ENCODE data around the gene KRCC1. TPM values are rescaled to one million over a fixed set of nuclear protein-coding genes. Genes with fewer than 3 reads are reported as not detected.
"Not testable (repeated sequence)": the region's sequence is repeated elsewhere in the genome, so short reads cannot be mapped to it uniquely, and the experiment has no call there.

KRCC1 gene
- total RNA-seq, 1 donor from 2014 or later: 23.8 TPM

DNA sequence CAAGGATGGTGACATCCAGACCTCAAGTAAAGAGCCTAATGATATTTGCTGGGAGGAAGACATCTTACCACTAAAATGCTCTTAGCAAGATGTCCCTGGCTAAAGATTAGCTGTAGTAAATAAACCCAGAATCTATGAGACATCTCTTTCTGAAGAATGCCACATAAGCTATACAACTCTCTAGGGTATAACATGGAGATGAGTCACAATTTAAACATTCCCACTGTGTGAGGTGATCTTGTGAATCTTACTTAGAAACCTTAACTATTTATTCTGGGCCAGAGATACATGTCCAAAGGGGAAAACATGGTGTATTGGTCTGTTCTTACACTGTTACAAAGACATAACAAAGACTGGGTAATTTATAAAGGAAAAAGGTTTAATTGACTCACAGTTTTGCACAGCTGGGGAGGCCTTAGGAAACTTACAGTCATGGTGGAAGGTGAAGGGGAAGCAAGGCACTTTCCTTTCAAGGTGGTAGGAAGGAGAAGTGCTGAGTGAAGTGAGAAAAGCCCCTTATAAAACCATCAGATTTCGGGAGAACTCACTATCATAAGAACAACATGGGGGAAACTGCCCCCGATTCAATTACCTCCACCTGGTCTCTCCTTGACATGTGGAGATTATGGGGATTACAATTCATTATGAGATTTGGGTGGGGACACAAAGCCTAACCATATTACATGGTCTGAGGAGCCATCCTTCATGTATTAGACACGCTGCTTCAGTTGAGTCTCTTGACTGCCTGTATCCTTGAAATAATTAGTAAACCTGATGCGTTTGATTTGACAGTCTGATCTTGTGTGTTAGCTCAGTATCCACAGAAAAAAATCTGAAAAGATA lies 17.1 kb downstream of the KRCC1 start:
- no peak for DNase-seq (ENCODE audit: low spot score)

DNA sequence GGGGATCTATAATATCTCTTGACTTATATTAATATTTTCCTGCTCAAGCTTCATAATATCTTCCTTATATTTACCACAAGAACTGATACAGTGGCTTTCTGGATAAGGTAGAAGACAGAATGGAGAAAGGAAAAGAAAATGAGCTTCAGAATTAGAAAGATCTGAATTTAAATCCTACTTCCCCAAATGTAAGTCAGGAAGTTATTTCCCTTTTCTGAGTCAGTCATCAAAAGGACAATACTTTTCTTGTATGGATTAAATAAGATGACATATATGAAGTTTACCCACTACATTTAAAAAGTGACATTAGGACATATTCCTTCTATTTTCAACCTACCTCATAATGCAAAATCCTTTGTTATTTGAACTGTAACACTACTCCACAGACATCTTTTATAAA lies 19.0 kb downstream of the KRCC1 start:
- DNase-seq (ENCODE audit: low spot score): no peak

DNA sequence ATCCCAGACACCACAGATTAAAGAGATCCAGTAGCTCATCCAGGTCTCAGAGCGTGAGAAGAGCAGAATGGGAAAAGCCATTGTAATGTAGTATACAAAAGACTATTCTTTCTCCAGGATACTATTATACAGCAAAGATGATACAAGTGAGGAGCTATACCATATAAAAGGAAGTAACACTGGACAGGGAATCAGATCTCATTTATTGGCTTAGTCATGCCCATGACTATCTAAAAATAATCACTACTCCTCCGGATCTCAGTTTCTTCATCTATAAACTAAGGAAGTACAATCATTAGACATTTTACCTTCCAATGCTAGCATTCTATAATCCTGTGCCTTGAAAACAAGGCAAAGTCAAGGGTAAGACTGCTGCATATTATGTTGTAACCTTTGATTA lies 19.4 kb downstream of the KRCC1 start:
- no peak for DNase-seq (ENCODE audit: low spot score)

DNA sequence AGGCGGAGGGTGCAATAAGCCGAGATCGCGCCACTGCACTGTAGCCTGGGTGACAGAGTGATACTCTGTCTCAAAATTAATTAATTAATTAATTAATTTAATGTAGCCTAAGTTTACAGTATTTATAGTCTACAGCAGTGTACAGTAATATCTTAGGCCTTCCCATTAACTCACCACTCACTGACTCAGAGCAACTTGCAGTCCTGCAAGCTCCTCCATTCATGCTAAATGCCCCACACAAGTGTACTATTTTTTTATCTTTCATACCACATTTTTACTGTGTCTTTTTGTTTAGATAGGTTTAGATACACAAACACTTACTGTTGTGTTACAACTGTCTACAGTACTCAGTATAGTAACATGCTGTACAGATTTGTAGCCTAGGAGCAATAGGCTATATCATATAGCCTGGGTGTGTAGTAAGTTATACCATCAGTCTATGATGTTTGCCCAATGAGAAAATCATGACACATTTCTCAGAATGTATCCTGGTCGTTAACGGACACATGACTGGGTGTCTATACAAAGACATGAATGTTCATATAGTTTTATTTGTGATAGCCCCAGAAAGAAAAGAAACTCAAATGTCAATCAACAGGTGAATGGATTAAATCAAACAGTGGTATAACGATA lies 23.4 kb downstream of the KRCC1 start:
- DNase-seq (ENCODE audit: low spot score): no peak

DNA sequence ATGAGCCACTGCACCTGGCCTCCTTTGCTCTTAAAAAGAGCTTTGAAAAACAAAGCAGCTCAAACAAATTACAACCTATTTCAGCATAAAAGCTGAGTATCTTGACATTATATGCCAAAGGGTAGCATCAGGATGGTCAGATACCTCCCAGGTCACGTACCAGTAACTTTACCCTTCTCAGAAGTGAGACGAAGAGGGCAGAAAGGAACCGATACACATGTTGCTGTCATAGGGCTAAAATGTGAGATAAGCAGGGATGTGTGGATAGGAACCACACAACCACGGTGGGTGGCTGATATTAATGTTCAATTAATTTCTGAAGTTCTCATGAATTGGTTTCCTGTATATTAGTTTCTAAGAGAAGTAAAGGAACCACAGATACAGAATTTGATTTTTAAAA lies 26.7 kb downstream of the KRCC1 start:
- DNase-seq (ENCODE audit: low spot score): no peak

DNA sequence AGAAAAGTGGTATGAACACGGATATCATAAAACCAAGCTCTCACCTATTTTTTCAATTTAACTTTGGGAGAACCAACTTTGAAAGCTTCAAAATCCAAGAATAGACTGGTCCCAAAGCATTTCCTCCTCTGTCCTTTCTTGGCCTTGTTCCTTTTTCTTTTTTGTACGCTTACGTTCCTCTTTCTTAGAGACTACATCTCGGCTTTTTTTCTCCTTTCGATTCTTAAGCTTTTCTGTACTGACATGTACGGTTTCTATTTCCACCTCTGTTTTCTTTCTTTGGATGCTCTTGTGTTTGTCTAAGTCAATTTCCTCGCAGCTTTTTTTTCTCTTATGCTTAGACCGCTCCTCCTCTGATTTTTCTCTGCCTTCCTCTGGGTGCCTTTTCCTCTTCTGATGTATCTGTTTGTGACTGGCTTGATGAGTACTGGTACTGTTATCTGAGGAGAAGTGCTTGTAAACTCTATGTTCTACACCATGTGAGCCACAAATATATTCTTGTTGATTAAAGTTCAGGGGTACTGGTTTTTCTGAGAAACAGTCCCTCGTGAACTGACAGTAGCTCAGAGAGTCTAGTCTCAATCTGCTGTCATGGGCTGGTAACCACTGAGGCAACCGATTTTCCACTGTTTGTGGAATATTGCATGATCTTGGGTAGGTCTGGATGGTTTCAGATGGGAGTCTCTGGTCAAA lies 27.7 kb downstream of the KRCC1 start:
- DNase-seq (ENCODE audit: low spot score): no peak

DNA sequence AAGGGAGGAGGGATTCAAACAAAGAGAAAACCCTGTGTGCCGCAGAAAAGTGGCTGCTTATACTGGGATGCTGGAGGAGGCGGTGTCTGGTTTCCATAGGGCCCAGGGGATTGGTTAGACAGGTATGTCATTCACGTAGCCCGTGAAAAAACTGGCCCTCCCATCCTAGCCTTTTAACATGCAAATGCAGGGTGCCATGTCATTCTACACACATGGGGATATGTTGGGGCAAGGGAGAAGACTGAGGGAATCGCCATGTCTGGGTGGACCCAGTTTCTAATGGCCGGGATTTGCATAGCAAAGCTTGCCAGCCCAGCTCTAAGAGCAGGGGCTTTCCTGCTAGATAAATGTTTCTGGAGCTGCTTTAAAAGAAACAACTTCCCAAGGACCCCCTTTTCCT lies 31.1 kb downstream of the KRCC1 start:
- DNase-seq (ENCODE audit: low spot score): no peak

DNA sequence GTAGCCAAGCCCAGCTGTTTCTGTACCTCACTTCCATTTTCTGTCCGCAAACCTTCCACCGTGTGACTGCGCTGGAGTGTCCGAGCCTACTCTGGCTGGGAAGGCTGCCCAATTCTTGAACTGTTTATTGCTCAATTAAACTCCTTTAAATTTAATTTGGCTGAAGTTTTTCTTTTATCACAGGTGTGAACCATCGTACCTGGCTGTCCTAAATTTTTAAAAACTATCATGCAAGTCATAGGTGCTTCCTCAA lies 33.0 kb downstream of the KRCC1 start:
- DNase-seq (ENCODE audit: low spot score): no peak

DNA sequence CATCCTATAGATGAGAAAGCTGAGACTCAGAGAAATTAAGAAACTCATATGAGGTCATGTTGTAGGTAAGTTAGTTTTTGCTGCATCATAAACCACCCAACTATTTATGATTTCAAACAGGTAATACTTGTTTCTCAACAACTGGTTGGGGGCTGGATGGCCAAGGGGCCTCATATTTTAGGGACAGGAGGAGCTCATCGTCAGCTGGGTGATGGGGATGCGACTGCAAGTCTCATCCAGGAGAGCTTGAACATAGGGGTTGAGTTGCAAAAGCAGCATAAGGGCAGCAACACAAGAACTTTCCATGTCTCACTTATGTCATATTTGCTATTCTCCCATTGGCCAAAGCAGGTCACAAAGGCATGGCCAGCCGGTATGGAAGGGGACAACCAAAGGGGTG lies 35.6 kb downstream of the KRCC1 start:
- DNase-seq (ENCODE audit: low spot score): no peak

DNA sequence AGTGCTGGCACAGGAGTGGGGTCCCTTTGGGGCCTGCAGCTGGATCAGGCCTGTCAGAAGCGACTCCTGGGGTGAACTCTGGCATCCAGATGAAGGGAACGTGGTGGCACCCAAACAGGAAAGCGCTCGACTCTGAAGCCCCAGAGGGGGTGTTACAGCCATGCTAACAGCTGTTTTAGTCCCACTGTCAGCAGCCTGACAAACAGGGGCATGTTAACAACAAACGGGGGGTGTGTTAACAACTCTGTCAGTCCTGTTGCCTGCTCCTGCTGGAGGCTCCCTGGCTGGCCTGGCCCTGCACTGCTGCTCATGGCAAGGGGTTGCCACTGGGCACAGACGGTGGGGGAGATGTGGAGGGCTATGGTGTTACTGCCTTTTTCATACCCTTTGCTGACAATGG lies 36.7 kb downstream of the KRCC1 start:
- no peak for DNase-seq (ENCODE audit: low spot score)

DNA sequence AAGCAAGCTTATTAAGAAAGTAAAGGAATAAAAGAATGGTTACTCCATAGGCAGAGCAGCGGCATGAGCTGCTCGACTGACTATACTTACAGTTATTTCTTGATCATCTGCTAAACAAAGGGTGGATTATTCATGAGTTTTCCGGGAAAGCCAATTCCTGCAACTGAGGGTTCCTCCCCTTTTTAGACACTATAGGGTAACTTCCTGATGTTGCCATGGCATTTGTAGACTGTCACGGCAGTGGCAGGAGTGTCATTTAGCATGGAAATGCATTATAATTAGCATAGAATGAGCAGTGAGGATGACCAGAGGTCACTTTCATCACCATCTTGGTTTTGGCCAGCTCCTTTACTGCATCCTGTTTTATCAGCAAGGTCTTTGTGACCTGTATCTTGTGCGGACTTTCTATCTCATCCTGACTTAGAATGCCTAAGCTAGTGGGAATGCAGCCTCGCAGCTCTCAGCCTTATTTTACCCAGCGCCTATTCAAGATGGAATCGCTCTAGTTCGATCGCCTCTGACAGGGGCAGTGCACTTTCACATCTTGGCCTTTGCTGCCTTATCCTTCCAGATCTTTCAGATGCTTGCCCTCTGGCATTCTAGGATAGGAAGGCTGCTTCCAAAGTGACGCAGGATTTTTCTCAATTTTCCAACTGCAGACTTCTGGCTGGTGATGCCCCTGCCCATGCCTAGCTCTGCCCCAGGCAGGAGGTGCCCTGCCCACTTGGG lies 37.3 kb downstream of the KRCC1 start:
- DNase-seq (ENCODE audit: low spot score): not testable (repeated sequence)

DNA sequence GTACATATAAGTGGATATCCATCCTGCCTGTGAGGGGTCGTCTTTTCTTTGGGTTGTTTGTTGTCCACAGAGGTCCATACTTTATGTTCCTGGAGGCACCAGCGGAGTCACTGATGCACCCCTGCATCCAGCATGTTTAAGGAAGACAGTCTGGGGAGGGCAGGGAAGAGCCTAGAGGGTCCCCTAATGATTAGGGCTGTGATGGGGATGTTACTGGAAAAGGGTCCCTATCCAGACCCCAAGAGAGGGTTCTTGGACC lies 37.9 kb downstream of the KRCC1 start:
- not testable (repeated sequence) for DNase-seq (ENCODE audit: low spot score)

DNA sequence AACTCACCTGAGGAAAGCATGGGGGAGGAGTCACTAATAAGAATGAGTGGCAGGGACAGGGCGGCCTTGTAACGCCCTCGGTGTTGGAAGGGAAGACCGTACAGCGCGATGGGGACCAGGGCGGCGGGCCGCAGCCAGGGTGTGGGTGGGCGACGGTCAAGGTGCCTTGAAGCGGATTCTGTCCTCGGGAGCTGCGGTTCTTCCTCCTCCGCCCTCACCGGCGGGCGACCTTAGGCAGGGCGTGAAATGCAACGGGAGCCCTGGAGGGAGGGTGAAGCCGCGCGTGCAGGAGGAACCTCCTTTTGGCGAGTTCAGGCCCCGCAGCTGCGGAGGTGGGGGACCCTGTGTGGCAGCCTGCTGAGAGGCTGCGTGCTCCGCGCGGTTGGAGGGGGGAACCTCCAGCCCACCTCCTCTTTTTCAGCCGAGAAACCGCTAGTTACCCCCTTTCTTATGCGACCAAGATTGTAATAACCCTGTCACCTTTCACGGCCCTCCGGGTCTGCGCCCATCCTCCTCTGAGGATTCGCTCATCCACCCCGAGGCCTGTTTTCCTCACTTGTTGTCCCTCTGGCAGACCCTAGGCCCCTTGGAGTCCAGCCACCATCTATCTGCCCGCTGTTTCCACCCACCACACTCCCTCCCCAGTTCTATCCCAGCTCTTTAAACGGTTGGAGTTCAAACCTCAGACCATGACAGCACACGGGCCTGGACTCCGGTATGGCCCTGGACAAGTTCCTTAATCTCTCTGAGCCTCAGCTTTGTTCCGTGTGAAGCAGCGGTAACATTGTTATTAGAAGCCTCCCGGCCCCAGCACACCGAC lies 38.4 kb downstream of the KRCC1 start:
- peak; percentile 23 for DNase-seq (ENCODE audit: low spot score)

DNA sequence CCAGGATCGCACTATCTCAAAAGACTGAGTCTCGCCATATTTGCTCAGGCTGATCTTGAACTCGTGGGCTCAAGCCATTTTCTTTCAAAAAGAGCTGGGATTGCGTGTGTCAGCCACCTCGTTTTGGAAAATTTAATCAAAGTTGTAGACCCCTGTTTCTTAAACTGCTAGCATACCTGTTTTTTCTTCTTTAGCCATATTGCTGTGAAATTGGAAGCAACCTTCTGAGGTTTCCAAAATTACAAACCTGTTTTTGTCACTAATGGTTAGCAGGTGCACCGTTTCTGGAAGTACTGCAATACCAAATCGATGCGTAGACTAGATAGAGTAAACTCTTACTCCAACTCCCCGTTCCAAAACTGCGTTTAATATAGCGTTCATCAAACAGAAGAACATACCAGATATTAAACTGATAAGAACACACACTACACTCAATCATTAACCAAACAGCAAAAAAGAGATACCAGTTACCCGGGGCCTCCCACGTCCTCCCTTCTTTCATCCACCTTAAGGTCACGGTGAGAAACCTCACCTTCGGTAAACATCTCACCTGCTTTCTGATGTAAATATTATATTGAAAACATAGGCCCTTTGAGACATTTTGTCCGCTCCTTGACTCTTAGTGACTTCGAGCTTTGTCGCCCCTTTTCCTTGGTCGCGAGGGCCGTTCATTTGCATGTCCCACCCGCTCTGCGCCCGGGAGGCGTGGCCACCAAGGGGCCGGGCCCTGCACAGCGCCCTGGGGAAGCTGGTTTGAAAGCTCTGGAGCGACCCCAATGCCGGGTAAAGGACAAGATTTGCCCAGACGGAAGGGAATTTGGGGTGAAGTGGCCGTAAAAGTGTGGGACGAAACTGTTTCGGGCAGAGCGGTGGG lies 39.3 kb downstream of the KRCC1 start, which contains the start of gene RNU2-63P:
RNU2-63P (minus strand) TSS at position 462 of the 874 bp plus-strand sequence.
- peak; percentile 62 for DNase-seq (ENCODE audit: low spot score)

DNA sequence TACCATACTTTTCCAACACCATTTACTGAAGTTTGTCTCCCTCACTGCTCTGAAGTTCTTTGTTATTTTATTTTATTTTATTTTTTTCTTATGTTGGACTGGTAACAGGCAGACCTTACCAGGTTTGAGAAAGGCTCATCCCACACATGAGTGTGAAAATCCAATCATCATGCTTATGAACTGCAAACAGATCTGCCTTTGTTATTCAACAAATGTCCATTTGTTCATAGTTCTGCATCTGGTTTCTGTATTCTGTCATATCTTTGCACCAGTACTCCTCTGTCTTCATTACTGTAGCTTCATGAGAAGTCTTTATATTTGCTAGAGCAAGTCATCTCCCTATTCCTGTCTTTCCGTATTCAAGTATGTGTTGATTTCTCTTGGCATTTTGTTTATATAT lies 44.6 kb downstream of the KRCC1 start:
- no peak for DNase-seq (ENCODE audit: low spot score)

DNA sequence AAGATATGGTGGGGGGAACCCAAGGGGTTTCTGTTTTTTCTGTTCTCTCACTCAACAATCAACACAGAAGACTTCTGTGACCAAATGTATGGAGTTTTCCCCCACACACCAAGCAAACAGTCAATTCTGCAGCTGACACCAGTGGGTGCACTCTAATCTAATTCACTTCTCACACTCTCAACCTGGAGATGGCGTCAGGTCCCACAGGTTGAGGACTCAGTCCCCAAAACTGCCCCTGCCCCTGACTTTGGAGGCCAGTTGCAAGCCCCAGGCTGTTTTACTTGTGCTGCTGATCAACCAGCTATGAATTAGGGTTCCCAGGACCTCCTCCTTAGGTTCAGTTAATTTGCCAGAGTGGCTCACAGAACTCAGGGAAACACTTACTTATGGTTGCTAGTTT lies 45.4 kb downstream of the KRCC1 start:
- no peak for DNase-seq (ENCODE audit: low spot score)

DNA sequence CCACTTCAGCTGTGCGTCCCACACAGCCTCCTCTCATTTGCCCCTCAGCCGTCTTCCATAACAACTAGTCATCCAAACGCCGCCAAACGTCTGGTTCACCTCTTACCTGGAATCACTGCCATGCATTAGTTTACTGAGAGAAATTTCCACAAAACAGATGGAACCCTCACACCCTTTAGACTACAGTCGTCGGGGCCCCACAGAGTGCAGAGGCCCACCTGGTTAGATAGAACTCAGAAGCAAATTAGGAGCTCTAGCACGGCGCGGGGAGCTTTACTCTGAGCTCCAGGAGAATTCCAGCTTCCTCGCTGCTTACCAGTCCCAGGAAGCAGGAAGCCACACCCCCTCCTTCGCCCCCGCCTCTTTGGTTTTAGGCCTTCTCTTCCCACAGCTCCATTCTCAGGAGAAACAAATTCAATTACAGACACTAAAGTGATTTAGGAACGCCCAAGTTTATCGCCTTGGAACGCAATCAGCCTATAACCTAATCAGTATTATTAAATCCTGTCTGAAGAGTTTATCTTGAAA lies 48.6 kb downstream of the KRCC1 start:
- no peak for DNase-seq (ENCODE audit: low spot score)

DNA sequence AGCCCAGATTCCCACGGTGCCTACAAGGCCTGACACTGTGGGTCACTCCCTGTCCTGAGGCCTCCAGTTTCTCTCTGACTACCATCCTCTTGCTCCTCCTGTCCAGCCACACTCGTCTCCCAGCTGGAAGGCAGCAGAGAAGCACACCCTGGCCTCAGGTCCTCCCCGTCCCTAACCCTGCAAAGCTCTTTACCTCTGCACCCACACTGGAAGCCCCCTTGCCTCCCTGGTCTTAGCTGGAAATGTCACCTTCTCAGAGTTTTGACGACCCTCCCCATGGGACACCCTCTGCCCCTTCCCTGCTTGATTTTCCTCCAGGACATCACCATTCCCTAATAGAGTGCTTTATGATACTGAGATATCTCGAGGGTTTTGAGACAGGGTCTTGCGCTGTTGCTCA lies 49.8 kb downstream of the KRCC1 start:
- DNase-seq (ENCODE audit: low spot score): no peak

DNA sequence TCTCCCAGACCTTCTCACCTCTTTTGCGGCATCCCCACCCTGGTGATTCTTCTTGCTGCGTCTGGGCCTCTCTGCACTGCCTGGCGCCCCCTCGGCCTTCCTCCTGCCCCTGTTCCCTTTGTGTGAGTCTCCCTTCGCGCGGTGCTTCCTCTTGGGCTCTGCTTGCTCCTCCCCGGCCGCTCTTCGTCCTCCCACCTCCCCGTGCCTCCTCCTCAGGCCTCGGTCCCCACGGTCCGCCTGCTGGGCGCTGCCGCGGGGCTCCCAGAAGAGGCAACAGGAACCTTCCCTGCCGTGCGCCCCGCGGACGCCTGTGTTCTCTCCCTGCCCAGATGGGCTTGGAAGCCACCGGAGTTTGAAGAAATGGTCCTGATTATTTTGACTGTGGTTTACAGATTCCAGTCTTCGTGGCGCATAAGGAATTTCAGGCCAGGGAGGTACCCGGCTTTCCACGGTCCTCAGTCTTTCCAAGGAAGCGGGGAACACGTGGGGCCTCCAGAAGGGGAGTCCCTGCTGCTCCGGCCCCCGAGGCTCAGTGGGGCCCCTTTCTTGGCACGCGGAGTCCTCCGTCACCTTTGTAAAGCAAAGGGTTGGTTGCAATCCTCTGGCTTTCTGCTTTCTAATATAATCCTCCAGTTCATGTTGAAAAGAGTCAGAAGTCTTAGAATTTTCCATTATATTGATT lies 52.4 kb downstream of the KRCC1 start:
- no peak for DNase-seq (ENCODE audit: low spot score)

DNA sequence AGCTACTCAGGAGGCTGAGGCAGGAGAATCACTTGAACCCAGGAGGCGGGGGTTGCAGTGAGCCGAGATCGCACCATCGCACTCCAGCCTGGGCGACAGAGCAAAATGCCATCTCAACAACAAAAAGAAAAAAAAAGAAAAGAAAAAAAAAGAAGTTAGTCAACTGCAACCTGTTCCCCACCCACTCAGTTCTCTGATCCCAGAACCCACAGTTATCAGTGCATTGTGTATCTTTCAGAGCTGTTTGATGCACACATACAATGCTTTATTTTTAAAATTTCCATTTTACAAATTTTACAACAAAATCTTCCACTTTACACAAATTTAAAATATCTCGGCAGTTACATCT lies 53.2 kb downstream of the KRCC1 start:
- DNase-seq (ENCODE audit: low spot score): no peak
